ENCODE results near the gene AP3D1. TPM values are rescaled to one million over a fixed set of nuclear protein-coding genes. Genes with fewer than 3 reads are reported as not detected.

Gene AP3D1
- total and polyA plus RNA-seq, 2 donors (not counting 3 experiments of a cell fraction or from before 2014, with no cell fraction given): 130 to 137 TPM

- peaks cover 8% of the 10 kb centered on the region for H3K4me1 ChIP-seq (ENCODE audit: control insufficient read depth, extremely low read depth, insufficient read depth, low read length)
- peaks cover 0 to 8% of the 10 kb centered on the region in 2 experiments for H3K36me3 ChIP-seq (ENCODE audit: control insufficient read depth in 2 of 2, extremely low read depth in 1 of 2, insufficient read depth in 2 of 2, low read length in 2 of 2)
- H2AFZ ChIP-seq (ENCODE audit: low read depth, low read length): no peak overlapping the region
- H3K27ac ChIP-seq (ENCODE audit: insufficient read depth, low read depth, low read length): no peak overlapping the region
- no peak overlapping the region for H3K4me2 ChIP-seq (ENCODE audit: insufficient read depth, low read length)
- dilution Hi-C loops (cut with MboI; ENCODE audit: extremely low pct_ligation_motif_present, low sequenced_read_pairs) (no loop called here), intact Hi-C loops (cut with micrococcal nuclease) (no loop called here)
- peaks cover 93% of the 10 kb centered on the region for H3K79me2 ChIP-seq (ENCODE audit: control insufficient read depth, insufficient read depth, low read length)
- H3K9ac ChIP-seq (replicated peaks; ENCODE audit: extremely low read depth, insufficient read depth, low read length): no peak overlapping the region
- DNase-seq (ENCODE audit: low read depth, low spot score) (no peak), FAIRE-seq (no peak)
- no peaks in the 10 kb centered on the region for H3K9me3 ChIP-seq (replicated peaks; ENCODE audit: control insufficient read depth, insufficient read depth, low read length)
- POLR2A ChIA-PET: no interaction called here
- CTCF ChIA-PET: interaction anchor here (1.4 kb wide), 1 partner anchor 9 kb away, joined by 3 read pairs; no protein-coding TSS in a partner anchor
- no peak overlapping the region for H3K4me3 ChIP-seq (replicated peaks in 1 of 3; ENCODE audit: insufficient read depth in 1 of 3, low read depth in 1 of 3, low read length in 3 of 3)
- H3K9me1 ChIP-seq (replicated peaks; ENCODE audit: control insufficient read depth, extremely low read depth, insufficient read depth, low read length): no peaks in the 10 kb centered on the region
- H4K20me1 ChIP-seq (replicated peaks; ENCODE audit: control insufficient read depth, extremely low read depth, insufficient read depth, low read length): no peaks in the 10 kb centered on the region
- no TSS peak for BruUV-seq (replicated peaks)
- no peak for TF ChIP-seq GATA2 (IDR thresholded peaks at IDR 0.05; ENCODE audit: insufficient read depth, insufficient read length, low read depth, low read length)
- TF ChIP-seq MYC (IDR thresholded peaks at IDR 0.05; ENCODE audit: low read depth, low read length): no peak
- TF ChIP-seq POLR2A (IDR thresholded peaks at IDR 0.05; ENCODE audit: low read depth, low read length): no peak
- no peak for TF ChIP-seq MAX (IDR thresholded peaks at IDR 0.05; ENCODE audit: insufficient read depth, insufficient read length)
- no peaks in the 10 kb centered on the region for H3K27me3 ChIP-seq (ENCODE audit: control insufficient read depth in 2 of 2, insufficient read depth in 2 of 2, low read length in 2 of 2)
Measured at GRCh38 chr19:2145831-2146241, 5.5 kb downstream of the AP3D1 start.

GRCh38 chr19:2144190-2144589 is 7.2 kb downstream of the AP3D1 start:
- CTCF ChIA-PET: no interaction called here
- DNase-seq (ENCODE audit: low read depth, low spot score): no peak
- no TSS peak for BruUV-seq (replicated peaks)
- Histone ChIP-seq H3K36me3 (ENCODE audit: control insufficient read depth in 2 of 2, extremely low read depth in 1 of 2, insufficient read depth in 2 of 2, low read length in 2 of 2) (peaks cover 0 to 19% of the 10 kb centered on the region in 2 experiments), H3K79me2 (ENCODE audit: control insufficient read depth, insufficient read depth, low read length) (peaks cover 92% of the 10 kb centered on the region), H3K9ac (replicated peaks; ENCODE audit: extremely low read depth, insufficient read depth, low read length) (no peak overlapping the region), H4K20me1 (replicated peaks; ENCODE audit: control insufficient read depth, extremely low read depth, insufficient read depth, low read length) (no peaks in the 10 kb centered on the region), H3K4me1 (ENCODE audit: control insufficient read depth, extremely low read depth, insufficient read depth, low read length) (no peaks in the 10 kb centered on the region), H3K27me3 (ENCODE audit: control insufficient read depth in 2 of 2, insufficient read depth in 2 of 2, low read length in 2 of 2) (no peaks in the 10 kb centered on the region), H3K4me2 (ENCODE audit: insufficient read depth, low read length) (no peak overlapping the region), H3K4me3 (replicated peaks in 1 of 3; ENCODE audit: insufficient read depth in 1 of 3, low read depth in 1 of 3, low read length in 3 of 3) (no peak overlapping the region), H2AFZ (ENCODE audit: low read depth, low read length) (no peak overlapping the region), H3K27ac (ENCODE audit: insufficient read depth, low read depth, low read length) (no peak overlapping the region), H3K9me1 (replicated peaks; ENCODE audit: control insufficient read depth, extremely low read depth, insufficient read depth, low read length) (no peaks in the 10 kb centered on the region), H3K9me3 (replicated peaks; ENCODE audit: control insufficient read depth, insufficient read depth, low read length) (no peaks in the 10 kb centered on the region)
- POLR2A ChIA-PET: no interaction called here
- dilution Hi-C loops (cut with MboI; ENCODE audit: extremely low pct_ligation_motif_present, low sequenced_read_pairs): no loop called here
- no peak for FAIRE-seq
- TF ChIP-seq MAX (IDR thresholded peaks at IDR 0.05; ENCODE audit: insufficient read depth, insufficient read length): no peak
- TF ChIP-seq FOS (IDR thresholded peaks at IDR 0.05; ENCODE audit: borderline replicate concordance, insufficient read depth, low read length): no peak
- no peak for TF ChIP-seq POLR2A (IDR thresholded peaks at IDR 0.05; ENCODE audit: low read depth, low read length)
- no peak for TF ChIP-seq CTCF (IDR thresholded peaks at IDR 0.05; ENCODE audit: extremely low read depth in 1 of 2, insufficient read depth in 1 of 2, low read depth in 1 of 2, low read length in 2 of 2)
- TF ChIP-seq MYC (IDR thresholded peaks at IDR 0.05; ENCODE audit: low read depth, low read length): no peak
- no peak for TF ChIP-seq POLR2AphosphoS5 (IDR thresholded peaks at IDR 0.05; ENCODE audit: insufficient read depth, low read depth, low read length)
- intact Hi-C loops (cut with micrococcal nuclease): no loop called here

Data from endothelial cell of umbilical vein (primary cell).